ENCODE data around the gene CSRP1. TPM values are rescaled to one million over a fixed set of nuclear protein-coding genes. Genes with fewer than 3 reads are reported as not detected.

Gene CSRP1
- total RNA-seq, 1 experiment from 2014 or later, result 14.3 TPM

DNA sequence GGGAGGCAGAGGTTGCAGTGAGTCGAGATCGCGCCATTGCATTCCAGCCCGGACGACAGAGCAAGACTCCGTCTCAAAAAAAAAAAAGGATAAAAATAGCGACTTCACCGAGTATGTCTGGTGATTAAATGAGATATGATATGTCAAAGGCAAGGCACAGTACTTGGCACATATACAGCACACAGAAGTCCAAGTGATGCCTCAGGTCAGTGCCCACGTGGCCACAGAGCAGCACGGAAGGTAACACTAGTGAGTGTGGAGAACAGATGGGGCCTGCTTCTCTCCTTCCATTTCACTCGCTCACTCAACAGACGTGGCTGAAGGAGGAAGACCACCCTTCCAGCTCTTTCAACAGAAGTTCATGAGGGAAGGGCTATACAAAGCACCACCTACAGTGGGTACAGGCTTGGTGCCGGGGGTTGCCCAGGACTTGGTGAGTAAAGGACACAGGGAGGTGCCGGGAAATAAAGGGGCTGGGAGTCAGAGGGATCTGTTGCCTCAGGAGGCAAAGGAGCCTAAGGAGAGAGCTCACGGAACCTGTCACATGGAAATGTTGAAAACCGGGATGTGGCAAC lies 8.9 kb downstream of the CSRP1 start:
- no peak overlapping the region for H3K4me3 Mint-ChIP-seq
- peaks cover 33% of the 10 kb centered on the region for H3K4me1 Mint-ChIP-seq
- CTCF ChIA-PET, result interaction anchor here (1.1 to 11.6 kb wide), 8 partner anchors 11 to 398 kb away, joined by 3 to 276 read pairs (median 4); partner anchors contain the start of gene PHLDA3
- no peak for TF ChIP-seq NR2C2 (CRISPR knock-in tag; IDR thresholded peaks at IDR 0.05)
- no peak for TF ChIP-seq OVOL2 (CRISPR knock-in tag; IDR thresholded peaks at IDR 0.05; ENCODE audit: borderline replicate concordance)
- TF ChIP-seq SOX15 (CRISPR knock-in tag; IDR thresholded peaks at IDR 0.05), result no peak
- TF ChIP-seq NFE2L1 (CRISPR knock-in tag; IDR thresholded peaks at IDR 0.05), result no peak
- no peak for TF ChIP-seq CREB1 (CRISPR knock-in tag; IDR thresholded peaks at IDR 0.05)
- TF ChIP-seq, protein P1, sequence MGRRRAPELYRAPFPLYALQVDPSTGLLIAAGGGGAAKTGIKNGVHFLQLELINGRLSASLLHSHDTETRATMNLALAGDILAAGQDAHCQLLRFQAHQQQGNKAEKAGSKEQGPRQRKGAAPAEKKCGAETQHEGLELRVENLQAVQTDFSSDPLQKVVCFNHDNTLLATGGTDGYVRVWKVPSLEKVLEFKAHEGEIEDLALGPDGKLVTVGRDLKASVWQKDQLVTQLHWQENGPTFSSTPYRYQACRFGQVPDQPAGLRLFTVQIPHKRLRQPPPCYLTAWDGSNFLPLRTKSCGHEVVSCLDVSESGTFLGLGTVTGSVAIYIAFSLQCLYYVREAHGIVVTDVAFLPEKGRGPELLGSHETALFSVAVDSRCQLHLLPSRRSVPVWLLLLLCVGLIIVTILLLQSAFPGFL (CRISPR knock-in tag; IDR thresholded peaks at IDR 0.05; ENCODE audit: borderline replicate concordance), result no peak
- no peak for TF ChIP-seq FOXK1 (CRISPR knock-in tag; IDR thresholded peaks at IDR 0.05)
- TF ChIP-seq FOXJ3 (CRISPR knock-in tag; IDR thresholded peaks at IDR 0.05; ENCODE audit: borderline replicate concordance), result no peak
- TF ChIP-seq JAZF1 (CRISPR knock-in tag; IDR thresholded peaks at IDR 0.05), result no peak
- TF ChIP-seq SMAD4 (CRISPR knock-in tag; IDR thresholded peaks at IDR 0.05), result no peak
- no peak for TF ChIP-seq ERG (CRISPR knock-in tag; IDR thresholded peaks at IDR 0.05)
- TF ChIP-seq, protein P2, sequence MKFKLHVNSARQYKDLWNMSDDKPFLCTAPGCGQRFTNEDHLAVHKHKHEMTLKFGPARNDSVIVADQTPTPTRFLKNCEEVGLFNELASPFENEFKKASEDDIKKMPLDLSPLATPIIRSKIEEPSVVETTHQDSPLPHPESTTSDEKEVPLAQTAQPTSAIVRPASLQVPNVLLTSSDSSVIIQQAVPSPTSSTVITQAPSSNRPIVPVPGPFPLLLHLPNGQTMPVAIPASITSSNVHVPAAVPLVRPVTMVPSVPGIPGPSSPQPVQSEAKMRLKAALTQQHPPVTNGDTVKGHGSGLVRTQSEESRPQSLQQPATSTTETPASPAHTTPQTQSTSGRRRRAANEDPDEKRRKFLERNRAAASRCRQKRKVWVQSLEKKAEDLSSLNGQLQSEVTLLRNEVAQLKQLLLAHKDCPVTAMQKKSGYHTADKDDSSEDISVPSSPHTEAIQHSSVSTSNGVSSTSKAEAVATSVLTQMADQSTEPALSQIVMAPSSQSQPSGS (CRISPR knock-in tag; IDR thresholded peaks at IDR 0.05; ENCODE audit: borderline replicate concordance, low read depth), result no peak
- no peak for TF ChIP-seq AFF4 (CRISPR knock-in tag; IDR thresholded peaks at IDR 0.05; ENCODE audit: borderline replicate concordance)
- no peak for TF ChIP-seq ZBTB21 (CRISPR knock-in tag; IDR thresholded peaks at IDR 0.05; ENCODE audit: borderline replicate concordance)
- no peak for TF ChIP-seq ZSCAN18 (CRISPR knock-in tag; IDR thresholded peaks at IDR 0.05)
- no peak for TF ChIP-seq AR (CRISPR knock-in tag; IDR thresholded peaks at IDR 0.05)
- TF ChIP-seq CDX4 (CRISPR knock-in tag; IDR thresholded peaks at IDR 0.05; ENCODE audit: borderline replicate concordance), result no peak
- TF ChIP-seq MYBL2 (CRISPR knock-in tag; IDR thresholded peaks at IDR 0.05), result no peak
- ATAC-seq, result no peak
- peaks cover 6% of the 10 kb centered on the region for H3K9me3 Mint-ChIP-seq
- H3K27me3 Mint-ChIP-seq (ENCODE audit: low read depth), result no peaks in the 10 kb centered on the region
- POLR2A ChIA-PET, result no interaction called here
- no peak for DNase-seq (ENCODE audit: low spot score)
- H3K36me3 Mint-ChIP-seq, result peaks cover 6% of the 10 kb centered on the region
- no peak overlapping the region for H3K27ac Mint-ChIP-seq
